Loucy (cell line): ENCODE measurements around the gene HS3ST2.

Source experiments
- CTCF ChIP-seq: fragments of 200-600 bp; sonication (generic); conservative IDR thresholded peaks from 2 replicates; pipeline ENCODE4 v1.5.1; 2014; ENCODE audit warnings: mild to moderate bottlenecking, antibody characterized with exemption, low read length
- EZH2phosphoT487 ChIP-seq: fragments of 200-600 bp; IDR thresholded peaks from 2 replicates; pipeline ENCODE4 v1.6.1; 2018; ENCODE audit warnings: antibody characterized with exemption, mild to moderate bottlenecking, moderate library complexity, borderline replicate concordance

GRCh38 chr16:22941970-22942501, 128.1 kb downstream of the HS3ST2 start:
- no peak for TF ChIP-seq EZH2phosphoT487
- TF ChIP-seq CTCF: no peak
